Endothelial cell of umbilical vein (primary cell): ENCODE measurements around the gene SUSD5. TPM values are rescaled to one million over a fixed set of nuclear protein-coding genes. Genes with fewer than 3 reads are reported as not detected.

Experiments used
- BruUV-seq: library from RNA; stranded (reverse); fragments of 400-500 nt; replicated peaks from 2 replicates; lab custom pipeline; 2021; lab: Mats Ljungman, UMichigan
- CTCF ChIA-PET: fragments of 300-600, 350-600 bp; sonication (Branson Sonifier 250); formaldehyde crosslinking; loops from one replicate; lab custom pipeline; 2021; ENCODE audit warnings: antibody characterized with exemption, inconsistent platforms; lab: Charles Lee
- POLR2A ChIA-PET: fragments of 300-600, 350-600 bp; sonication (Branson Sonifier 250); formaldehyde crosslinking; loops from one replicate; lab custom pipeline; 2021; ENCODE audit warnings: antibody characterized with exemption, inconsistent platforms; lab: Charles Lee
- DNase-seq: peaks from one replicate; pipeline ENCODE4 v3.0.0-alpha.2; 2011; ENCODE audit warnings: low read depth, low spot score
- FAIRE-seq: peaks from 2 replicates; lab custom pipeline; 2011; peaks lifted over from hg19 to GRCh38; lab: Jason Lieb, UNC
- H2AFZ ChIP-seq: 2 replicates; pipeline ENCODE4 v1.6.0; 2012; ENCODE audit warnings: low read depth, low read length, control low read depth, inconsistent platforms
- H3K27ac ChIP-seq: 2 replicates; pipeline ENCODE4 v1.5.1; 2011; ENCODE audit warnings: low read depth, mild to moderate bottlenecking, control low read depth, low read length, moderate library complexity; ENCODE audit not compliant: insufficient read depth
- H3K27me3 ChIP-seq, 2 experiments: 2 replicates each; pipeline versions ENCODE4 v1.6.0 to v1.6.1; 2011; ENCODE audit warnings: low read length in 2 of 2, mixed read lengths in 1 of 2; ENCODE audit not compliant: control insufficient read depth in 2 of 2, insufficient read depth in 2 of 2
- H3K36me3 ChIP-seq, 2 experiments: 2 replicates in 1 of 2; 3 replicates in 1 of 2; pipeline ENCODE4 v1.5.1; 2011; ENCODE audit warnings: low read length in 2 of 2, mild to moderate bottlenecking in 1 of 2, moderate library complexity in 1 of 2; ENCODE audit not compliant: control insufficient read depth in 2 of 2, insufficient read depth in 2 of 2; ENCODE audit errors: extremely low read depth in 1 of 2
- H3K4me1 ChIP-seq: 3 replicates; pipeline ENCODE4 v1.5.1; 2011; ENCODE audit warnings: mild to moderate bottlenecking, low read length; ENCODE audit not compliant: control insufficient read depth, insufficient read depth; ENCODE audit errors: extremely low read depth
- H3K4me2 ChIP-seq: 2 replicates; pipeline ENCODE4 v1.6.1; 2011; ENCODE audit warnings: low read length, control low read depth, mixed read lengths; ENCODE audit not compliant: insufficient read depth
- H3K4me3 ChIP-seq, 3 experiments: fragments of 200-600 bp in 1 of 3; sonication (generic), shearing (Covaris generic) in 1 of 3; replicated peaks in 1 of 3; 2 replicates each; pipeline ENCODE4 v1.5.1; 2011 to 2016; ENCODE audit warnings: control low read depth in 3 of 3, low read length in 3 of 3, mild to moderate bottlenecking in 2 of 3, inconsistent platforms in 1 of 3, low read depth in 1 of 3, moderate library complexity in 1 of 3; ENCODE audit not compliant: insufficient read depth in 1 of 3
- H3K79me2 ChIP-seq: 2 replicates; pipeline ENCODE4 v1.6.0; 2012; ENCODE audit warnings: low read length, inconsistent platforms; ENCODE audit not compliant: control insufficient read depth, insufficient read depth
- H3K9ac ChIP-seq: replicated peaks from 2 replicates; pipeline ENCODE3; 2011; ENCODE audit warnings: low read length, control low read depth; ENCODE audit not compliant: insufficient read depth; ENCODE audit errors: extremely low read depth
- H3K9me1 ChIP-seq: replicated peaks from 3 replicates; pipeline ENCODE4 v1.6.0; 2011; ENCODE audit warnings: mild to moderate bottlenecking, low read length; ENCODE audit not compliant: control insufficient read depth, insufficient read depth; ENCODE audit errors: extremely low read depth
- H3K9me3 ChIP-seq: replicated peaks from 2 replicates; pipeline ENCODE4 v1.5.1; 2012; ENCODE audit warnings: low read length, inconsistent platforms; ENCODE audit not compliant: control insufficient read depth, insufficient read depth
- H4K20me1 ChIP-seq: replicated peaks from 2 replicates; pipeline ENCODE3; 2011; ENCODE audit warnings: mild to moderate bottlenecking, low read length; ENCODE audit not compliant: control insufficient read depth, insufficient read depth; ENCODE audit errors: extremely low read depth
- CTCF ChIP-seq, 2 donors: IDR thresholded peaks; 1 replicate in 1 of 2; 2 replicates in 1 of 2; pipeline ENCODE4 v1.5.1; 2011; ENCODE audit warnings: low read length in 2 of 2, mild to moderate bottlenecking in 2 of 2, moderate library complexity in 2 of 2, control low read depth in 1 of 2, inconsistent platforms in 1 of 2, low read depth in 1 of 2; ENCODE audit not compliant: insufficient read depth in 1 of 2; ENCODE audit errors: extremely low read depth in 1 of 2
- EZH2 ChIP-seq: IDR thresholded peaks from 2 replicates; pipeline ENCODE4 v1.6.1; 2012; ENCODE audit warnings: borderline replicate concordance, low read depth, mild to moderate bottlenecking, moderate library complexity, low read length, inconsistent platforms; ENCODE audit not compliant: severe bottlenecking
- FOS ChIP-seq: IDR thresholded peaks from 2 replicates; pipeline ENCODE4 v1.6.1; 2011; ENCODE audit warnings: mild to moderate bottlenecking, low read length, moderate library complexity, borderline replicate concordance; ENCODE audit not compliant: insufficient read depth
- GATA2 ChIP-seq: IDR thresholded peaks from 2 replicates; pipeline ENCODE4 v1.7.0; 2011; ENCODE audit warnings: low read depth, mild to moderate bottlenecking, moderate library complexity, mixed read lengths, low read length; ENCODE audit not compliant: insufficient read length, insufficient read depth
- JUN ChIP-seq: IDR thresholded peaks from 2 replicates; pipeline ENCODE4 v1.6.1; 2011; ENCODE audit warnings: borderline replicate concordance, low read depth; ENCODE audit not compliant: insufficient read length, insufficient read depth
- MYC ChIP-seq: IDR thresholded peaks from one replicate; pipeline ENCODE4 v1.6.1; 2011; ENCODE audit warnings: mild to moderate bottlenecking, low read depth, low read length
- POLR2A ChIP-seq: IDR thresholded peaks from 2 replicates; pipeline ENCODE4 v1.6.1; 2012; ENCODE audit warnings: low read depth, mild to moderate bottlenecking, control low read depth, low read length
- POLR2AphosphoS5 ChIP-seq: IDR thresholded peaks from 2 replicates; pipeline ENCODE4 v1.6.1; 2012; ENCODE audit warnings: low read depth, mild to moderate bottlenecking, control low read depth, low read length, moderate library complexity; ENCODE audit not compliant: insufficient read depth
- dilution Hi-C: fragments of 300-500 bp; cut with MboI; formaldehyde crosslinking; loops from one replicate; pipeline ENCODE4 v1.15.0; 2019; ENCODE audit warnings: low sequenced_read_pairs; ENCODE audit not compliant: extremely low pct_ligation_motif_present
- intact Hi-C: fragments of 100-400 bp; cut with micrococcal nuclease; formaldehyde crosslinking; loops from one replicate; pipeline ENCODE4 v1.10.0; 2022
- polyA plus RNA-seq, 4 experiments: library from polyadenylated mRNA; depleted of rRNA in 3 of 4; stranded (reverse) in 3 of 4; unstranded in 1 of 4; fragments of >200 nt; gene quantifications; 2 replicates each; pipeline versions ENCODE4 v1.2.1 to v1.2.3, GENCODE V29; 2011 to 2012; ENCODE audit warnings: missing spikeins in 1 of 4
- total RNA-seq: library from RNA; stranded (reverse); gene quantifications from 2 replicates; pipeline ENCODE4 v1.2.3, GENCODE V29; 2021
- TF ChIP-seq, protein P1 (sequence below): IDR thresholded peaks from 2 replicates; pipeline ENCODE4 v1.6.1; 2011; ENCODE audit not compliant: insufficient read depth, insufficient read length

Gene SUSD5
- total and polyA plus RNA-seq, 2 donors (not counting 3 experiments of a cell fraction or from before 2014, with no cell fraction given) = 7.7 to 18.8 TPM

GRCh38 chr3:33132019-33132360, 86.6 kb downstream of the SUSD5 start:
- Histone ChIP-seq H2AFZ (no peak overlapping the region), H3K9ac (no peak overlapping the region), H3K27ac (no peak overlapping the region), H3K36me3 (peaks cover 5 to 6% of the 10 kb centered on the region in 2 experiments), H3K9me1 (no peaks in the 10 kb centered on the region), H3K4me1 (peaks cover 9% of the 10 kb centered on the region), H3K4me3 (no peak overlapping the region), H4K20me1 (no peaks in the 10 kb centered on the region), H3K79me2 (no peaks in the 10 kb centered on the region), H3K9me3 (no peaks in the 10 kb centered on the region), H3K27me3 (no peaks in the 10 kb centered on the region), H3K4me2 (no peak overlapping the region)
- DNase-seq (no peak), FAIRE-seq (no peak)
- intact Hi-C loops (loop anchor here (5.0 kb wide), 1 partner anchor 185 kb away; no protein-coding TSS in a partner anchor), dilution Hi-C loops (loop anchor here (10.0 kb wide), 1 partner anchor 223 kb away; no protein-coding TSS in a partner anchor)
- ChIA-PET POLR2A (interaction anchor here (0.7 to 1.3 kb wide), 2 partner anchors 87 to 241 kb away, joined by 3 to 9 read pairs; partner anchors contain the start of gene SUSD5), CTCF (interaction anchor here (0.8 to 10.1 kb wide), 56 partner anchors 9 to 655 kb away, joined by 3 to 639 read pairs (median 5); partner anchors contain the start of genes CRTAP and FBXL2)
- TF ChIP-seq JUN (no peak), MYC (no peak), CTCF (IDR thresholded peaks at IDR 0.05; ENCODE audit: extremely low read depth in 1 of 2, insufficient read depth in 1 of 2, low read depth in 1 of 2, low read length in 2 of 2) (no peak), POLR2A (no peak), GATA2 (no peak), FOS (no peak), EZH2 (no peak), POLR2AphosphoS5 (no peak)
- TF ChIP-seq, protein P1, sequence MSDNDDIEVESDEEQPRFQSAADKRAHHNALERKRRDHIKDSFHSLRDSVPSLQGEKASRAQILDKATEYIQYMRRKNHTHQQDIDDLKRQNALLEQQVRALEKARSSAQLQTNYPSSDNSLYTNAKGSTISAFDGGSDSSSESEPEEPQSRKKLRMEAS = no peak
- BruUV-seq = no TSS peak
